Transverse colon (tissue), 4 donors: Measurements from ENCODE around the gene CFAP20DC. TPM values are rescaled to one million over a fixed set of nuclear protein-coding genes. Genes with fewer than 3 reads are reported as not detected.

Experiments used
- DNase-seq: peaks from one replicate; pipeline ENCODE4 v3.0.0-alpha.2; 2019
- H3K27ac ChIP-seq, 4 donors: fragments of 200-600 bp; sonication (generic); 2 replicates each; pipeline ENCODE4 v1.5.1; 2016 to 2018; ENCODE audit warnings: inconsistent platforms in 4 of 4
- H3K27me3 ChIP-seq: fragments of 200-600 bp; sonication (generic); 2 replicates; pipeline ENCODE4 v1.5.1; 2017; ENCODE audit warnings: inconsistent platforms
- H3K36me3 ChIP-seq, 4 donors: fragments of 200-600 bp; sonication (generic); 2 replicates each; pipeline ENCODE4 v1.5.1; 2017 to 2019; ENCODE audit warnings: inconsistent platforms in 4 of 4
- H3K4me1 ChIP-seq, 4 donors: fragments of 200-600 bp; sonication (generic); 2 replicates each; pipeline ENCODE4 v1.5.1; 2017 to 2020; ENCODE audit warnings: inconsistent platforms in 4 of 4
- H3K4me3 ChIP-seq, 4 donors: fragments of 200-600 bp; sonication (generic); 1 replicate in 1 of 4; 2 replicates in 3 of 4; pipeline versions ENCODE4 v1.5.1 to v1.6.1; 2017 to 2019; ENCODE audit warnings: inconsistent platforms in 4 of 4
- H3K9me3 ChIP-seq, 2 donors: fragments of 200-600 bp; sonication (generic); 2 replicates each; pipeline ENCODE4 v1.5.1; 2017 to 2019; ENCODE audit warnings: inconsistent platforms in 2 of 2
- EP300 ChIP-seq: sonication (generic); formaldehyde crosslinking; IDR thresholded peaks from one replicate; pipeline ENCODE4 v1.6.1; 2017; ENCODE audit warnings: antibody characterized with exemption, low read depth
- POLR2A ChIP-seq: fragments of 450-650 bp; IDR thresholded peaks from one replicate; pipeline ENCODE4 v1.6.1; 2016; ENCODE audit warnings: antibody characterized with exemption, mild to moderate bottlenecking, moderate library complexity
- POLR2AphosphoS5 ChIP-seq, 3 donors: sonication (generic); formaldehyde crosslinking; IDR thresholded peaks; one replicate each; pipeline ENCODE4 v1.6.1; 2016; ENCODE audit warnings: antibody characterized with exemption in 3 of 3
- WGBS, 2 donors: methylation state at CpG; one replicate each; pipeline ENCODE4 v1.1.5; 2018; ENCODE audit warnings: low coverage in 1 of 2; 5-methylcytosine and 5-hydroxymethylcytosine counted together
- in situ Hi-C, 4 donors: fragments of 200-750 bp; cut with MboI; loops; one replicate each; pipeline versions ENCODE4 v1.15.0 to v1.15.1; 2017; ENCODE audit warnings: low sequenced_read_pairs in 3 of 4, low pct_ligation_motif_present in 1 of 4, low pct_unique_long_range_greater_than_20kb in 1 of 4
- intact Hi-C: fragments of 100-400 bp; cut with DNase I; formaldehyde crosslinking; loops from one replicate; pipeline ENCODE4 v1.15.1; 2023; ENCODE audit warnings: low total_unique reads
- total RNA-seq, 4 donors: library from RNA; depleted of rRNA; stranded (reverse); fragments of >200 nt; gene quantifications; one replicate each; pipeline ENCODE4 v1.1.0, GENCODE V29; 2016
- TF ChIP-seq, protein P1 (sequence below), 5 experiments: fragments of 200-600 bp in 3 of 5; fragments of 450-650 bp in 2 of 5; sonication (generic) in 3 of 5; IDR thresholded peaks; 1 replicate in 2 of 5; 2 replicates in 3 of 5; pipeline ENCODE4 v1.5.1; 2016 to 2017; ENCODE audit warnings: antibody characterized with exemption in 5 of 5, inconsistent platforms in 3 of 5, mild to moderate bottlenecking in 2 of 5, moderate library complexity in 1 of 5

CFAP20DC gene
- total RNA-seq, 4 donors from 2014 or later = 0.20 to 0.82 TPM; not detected in 2

DNA sequence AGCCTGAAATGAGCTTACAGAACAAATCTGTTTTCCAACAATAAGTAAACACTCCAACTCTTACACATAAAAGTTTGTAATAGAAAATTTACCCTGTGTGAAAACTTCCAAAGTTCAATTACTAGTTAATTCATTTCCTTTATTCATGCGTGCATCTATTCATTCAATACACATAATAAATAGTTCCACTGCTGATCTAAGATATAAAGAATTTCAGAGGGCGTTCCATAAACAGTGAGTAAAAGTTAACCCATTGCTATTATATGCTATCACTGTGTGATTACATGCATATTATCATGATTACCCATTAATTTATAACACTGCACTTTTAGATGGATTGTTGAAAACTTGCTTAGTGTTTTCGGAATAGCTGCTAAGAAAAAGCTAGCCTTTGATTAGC lies 36.2 kb upstream of the CFAP20DC start:
- Histone ChIP-seq H3K27ac (no peak overlapping the region), H3K4me3 (no peak overlapping the region), H3K36me3 (no peaks in the 10 kb centered on the region), H3K9me3 (no peaks in the 10 kb centered on the region), H3K27me3 (no peaks in the 10 kb centered on the region), H3K4me1 (no peaks in the 10 kb centered on the region)
- TF ChIP-seq, protein P1, sequence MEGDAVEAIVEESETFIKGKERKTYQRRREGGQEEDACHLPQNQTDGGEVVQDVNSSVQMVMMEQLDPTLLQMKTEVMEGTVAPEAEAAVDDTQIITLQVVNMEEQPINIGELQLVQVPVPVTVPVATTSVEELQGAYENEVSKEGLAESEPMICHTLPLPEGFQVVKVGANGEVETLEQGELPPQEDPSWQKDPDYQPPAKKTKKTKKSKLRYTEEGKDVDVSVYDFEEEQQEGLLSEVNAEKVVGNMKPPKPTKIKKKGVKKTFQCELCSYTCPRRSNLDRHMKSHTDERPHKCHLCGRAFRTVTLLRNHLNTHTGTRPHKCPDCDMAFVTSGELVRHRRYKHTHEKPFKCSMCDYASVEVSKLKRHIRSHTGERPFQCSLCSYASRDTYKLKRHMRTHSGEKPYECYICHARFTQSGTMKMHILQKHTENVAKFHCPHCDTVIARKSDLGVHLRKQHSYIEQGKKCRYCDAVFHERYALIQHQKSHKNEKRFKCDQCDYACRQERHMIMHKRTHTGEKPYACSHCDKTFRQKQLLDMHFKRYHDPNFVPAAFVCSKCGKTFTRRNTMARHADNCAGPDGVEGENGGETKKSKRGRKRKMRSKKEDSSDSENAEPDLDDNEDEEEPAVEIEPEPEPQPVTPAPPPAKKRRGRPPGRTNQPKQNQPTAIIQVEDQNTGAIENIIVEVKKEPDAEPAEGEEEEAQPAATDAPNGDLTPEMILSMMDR (IDR thresholded peaks at IDR 0.05) = no peak
- TF ChIP-seq EP300 (no peak), POLR2A (no peak), POLR2AphosphoS5 (IDR thresholded peaks at IDR 0.05) (no peak)
- in situ Hi-C loops (no loop called here), intact Hi-C loops (no loop called here)
- 63 to 75% methylated on average over 3 of the region's 3 CpGs for WGBS, 2 donors
- DNase-seq = no peak

DNA sequence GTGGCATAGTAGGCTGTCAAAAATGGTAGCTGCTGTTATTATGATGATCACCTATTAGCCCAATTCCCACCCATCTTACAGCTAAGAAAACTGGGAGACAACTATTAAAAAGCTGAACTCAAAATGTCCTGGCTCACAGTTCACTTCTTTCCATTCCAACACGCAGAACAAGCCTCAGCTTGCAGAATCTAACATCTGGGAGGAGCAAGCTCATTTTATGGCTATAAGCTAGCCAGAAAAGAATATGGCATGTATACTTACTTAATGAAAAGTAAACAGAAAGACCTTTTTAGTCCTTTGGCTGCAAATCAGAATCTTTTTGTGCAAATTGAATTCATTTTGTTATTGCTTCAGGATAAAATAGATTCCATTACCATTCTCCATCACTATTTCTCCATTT lies 34.8 kb upstream of the CFAP20DC start:
- Histone ChIP-seq H3K9me3 (no peaks in the 10 kb centered on the region), H3K27me3 (peaks cover 4% of the 10 kb centered on the region), H3K4me3 (no peak overlapping the region), H3K4me1 (no peaks in the 10 kb centered on the region), H3K36me3 (no peaks in the 10 kb centered on the region), H3K27ac (no peak overlapping the region)
- WGBS, 2 donors = 44% methylated on average over 1 of the region's 1 CpG; no CpG with 5 or more reads in 1 of the 2 donors
- intact Hi-C loops (no loop called here), in situ Hi-C loops (no loop called here)
- DNase-seq = no peak
- TF ChIP-seq POLR2A (no peak), EP300 (no peak), POLR2AphosphoS5 (IDR thresholded peaks at IDR 0.05) (no peak)
- TF ChIP-seq, protein P1 (IDR thresholded peaks at IDR 0.05) = no peak

DNA sequence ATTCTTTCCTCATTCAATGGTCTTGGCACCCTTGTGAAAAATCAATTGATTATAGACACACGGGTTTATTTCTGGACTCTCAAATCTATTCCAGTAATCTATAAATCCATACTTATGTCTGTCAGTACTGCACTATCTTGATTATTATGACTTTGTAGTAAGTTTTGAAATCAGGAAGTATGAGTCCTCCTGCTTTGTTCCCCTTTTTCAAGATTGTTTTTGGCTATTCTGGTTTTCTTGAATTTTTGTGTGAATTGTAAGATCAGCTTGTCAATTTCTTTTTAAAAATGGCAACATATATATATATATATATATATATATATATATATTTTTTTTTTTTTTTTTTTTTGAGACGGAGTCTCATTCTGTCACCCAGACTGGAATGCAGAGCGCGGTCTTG lies 32.3 kb upstream of the CFAP20DC start:
- WGBS, 2 donors = 88% methylated on average over 4 of the region's 4 CpGs; no CpG with 5 or more reads in 1 of the 2 donors
- no peak overlapping the region for H3K4me3 ChIP-seq
- H3K9me3 ChIP-seq = no peaks in the 10 kb centered on the region
- no peak for TF ChIP-seq POLR2AphosphoS5 (IDR thresholded peaks at IDR 0.05)
- TF ChIP-seq, protein P1 (IDR thresholded peaks at IDR 0.05) = no peak
- no peak for TF ChIP-seq EP300
- TF ChIP-seq POLR2A = no peak
- H3K27me3 ChIP-seq = peaks cover 4% of the 10 kb centered on the region
- H3K36me3 ChIP-seq = no peaks in the 10 kb centered on the region
- H3K27ac ChIP-seq = no peak overlapping the region
- no peaks in the 10 kb centered on the region for H3K4me1 ChIP-seq
- in situ Hi-C loops = no loop called here
- intact Hi-C loops = no loop called here
- DNase-seq = no peak

DNA sequence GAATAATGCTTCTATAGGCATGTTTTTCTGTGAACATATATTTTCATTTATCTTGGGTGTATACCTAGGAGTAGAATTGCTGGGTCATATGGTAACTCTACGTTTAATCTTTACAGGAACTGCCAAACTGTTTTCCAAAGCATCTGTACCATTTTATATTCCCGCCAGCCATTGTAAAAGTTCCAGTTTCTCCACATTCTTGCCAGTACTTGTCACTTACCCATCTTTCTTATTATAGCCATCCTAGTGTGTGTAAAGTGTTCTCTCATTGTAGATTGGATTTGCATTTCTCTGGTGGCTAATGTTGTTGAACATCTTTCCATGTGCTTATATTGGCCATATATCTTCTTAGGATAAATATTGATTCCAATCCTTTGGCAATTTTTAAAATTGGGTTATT lies 31.2 kb upstream of the CFAP20DC start:
- 74 to 91% methylated on average over 2 of the region's 2 CpGs for WGBS, 2 donors
- intact Hi-C loops = no loop called here
- Histone ChIP-seq H3K4me3 (no peak overlapping the region), H3K27me3 (peaks cover 4% of the 10 kb centered on the region), H3K4me1 (no peaks in the 10 kb centered on the region), H3K9me3 (no peaks in the 10 kb centered on the region), H3K27ac (no peak overlapping the region), H3K36me3 (no peaks in the 10 kb centered on the region)
- DNase-seq = no peak
- TF ChIP-seq EP300 (no peak), POLR2AphosphoS5 (IDR thresholded peaks at IDR 0.05) (no peak), POLR2A (no peak)
- TF ChIP-seq, protein P1 (IDR thresholded peaks at IDR 0.05) = no peak
- in situ Hi-C loops = no loop called here
